Tracheal epithelial cell (primary cell): ENCODE data around the gene SAP30BP. TPM values are rescaled to one million over a fixed set of nuclear protein-coding genes. Genes with fewer than 3 reads are reported as not detected.

ENCODE experiments used
- total RNA-seq: library from RNA; depleted of rRNA; stranded (reverse); fragments of >200 nt; gene quantifications from 2 replicates; pipeline ENCODE4 v1.2.1, GENCODE V29; 2014

The SAP30BP gene
- 46.3 and 67.2 TPM in 2 replicates for total RNA-seq

DNA sequence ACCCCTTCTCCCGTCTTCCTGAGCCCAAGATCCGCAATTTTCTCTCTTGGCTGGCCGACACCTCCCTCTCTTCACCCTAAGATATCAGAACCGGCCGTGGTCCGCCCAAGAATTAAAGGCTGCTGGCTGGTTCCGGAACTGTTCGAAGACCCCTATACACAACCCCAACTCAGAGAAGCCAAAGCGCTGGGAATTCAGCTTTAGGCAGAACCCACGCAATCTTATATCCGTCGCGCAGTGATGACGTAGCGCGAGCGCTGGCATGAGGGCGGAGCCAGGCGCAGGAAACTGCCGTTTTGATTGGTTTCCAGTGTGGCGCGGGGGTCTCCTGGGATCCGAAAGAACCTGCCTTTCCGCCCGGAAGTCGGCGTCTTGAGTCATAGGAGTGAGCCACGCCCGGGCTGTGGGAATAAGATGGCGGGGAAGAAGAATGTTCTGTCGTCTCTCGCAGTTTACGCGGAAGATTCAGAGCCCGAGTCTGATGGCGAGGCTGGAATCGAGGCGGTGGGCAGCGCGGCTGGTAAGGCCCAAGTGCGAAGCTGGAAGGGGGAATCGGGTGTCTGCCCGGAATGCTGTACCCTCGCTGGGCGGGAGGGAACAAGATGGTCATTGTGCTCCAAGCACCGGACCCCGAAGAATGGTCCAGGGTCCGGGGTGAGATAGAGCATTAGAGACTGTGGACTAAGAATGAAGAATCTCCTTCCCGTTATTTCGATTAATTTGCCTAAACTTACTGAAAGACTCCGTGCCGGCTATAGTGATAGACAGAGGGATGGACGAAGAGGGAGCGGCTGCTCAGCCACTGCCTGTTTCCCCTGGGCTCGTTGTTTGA, at the start of gene SAP30BP, which contains the start of gene RECQL5:
Gene SAP30BP (plus strand): TSS at position 380 of the 832 bp plus-strand sequence. CDS start 35 bp downstream, at position 415.
Gene RECQL5 (minus strand): TSS at position 196 of the 832 bp plus-strand sequence. CDS start 597 bp downstream, outside the sequence.

DNA sequence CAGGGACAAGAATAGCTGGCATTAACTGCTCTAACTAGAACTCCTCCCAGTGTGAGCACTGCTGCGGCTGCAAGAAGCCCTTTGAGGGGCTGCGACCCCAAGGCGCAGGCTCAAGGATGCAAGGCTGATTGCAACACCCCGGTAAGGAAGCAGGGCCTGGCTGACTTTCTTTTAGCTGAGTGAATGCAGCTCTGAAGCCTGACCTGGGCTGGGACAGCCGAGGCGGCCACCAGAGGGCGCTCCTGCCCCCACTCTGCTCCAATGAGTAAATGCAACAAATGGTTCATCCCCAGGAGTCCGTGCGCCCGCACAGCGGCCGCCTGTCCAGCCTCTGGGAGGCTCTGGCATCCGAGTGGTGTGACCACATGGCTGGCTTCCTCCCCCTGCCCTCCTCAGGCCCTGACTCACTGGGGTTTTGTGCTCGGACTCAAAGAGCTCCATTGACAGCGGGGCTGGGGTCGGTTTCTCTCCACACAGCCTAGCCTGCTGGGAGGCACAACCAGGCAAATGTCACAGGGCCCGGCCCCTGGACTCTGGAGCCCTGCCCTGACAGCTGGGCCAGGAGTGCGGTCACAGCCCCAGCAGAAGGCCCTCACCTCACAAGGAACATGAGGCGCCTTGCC, 34.2 kb upstream of the SAP30BP start, which contains the start of gene SMIM5:
Gene SMIM5 (plus strand): TSS at position 572 of the 623 bp plus-strand sequence. CDS start 6,768 bp downstream, outside the sequence.

DNA sequence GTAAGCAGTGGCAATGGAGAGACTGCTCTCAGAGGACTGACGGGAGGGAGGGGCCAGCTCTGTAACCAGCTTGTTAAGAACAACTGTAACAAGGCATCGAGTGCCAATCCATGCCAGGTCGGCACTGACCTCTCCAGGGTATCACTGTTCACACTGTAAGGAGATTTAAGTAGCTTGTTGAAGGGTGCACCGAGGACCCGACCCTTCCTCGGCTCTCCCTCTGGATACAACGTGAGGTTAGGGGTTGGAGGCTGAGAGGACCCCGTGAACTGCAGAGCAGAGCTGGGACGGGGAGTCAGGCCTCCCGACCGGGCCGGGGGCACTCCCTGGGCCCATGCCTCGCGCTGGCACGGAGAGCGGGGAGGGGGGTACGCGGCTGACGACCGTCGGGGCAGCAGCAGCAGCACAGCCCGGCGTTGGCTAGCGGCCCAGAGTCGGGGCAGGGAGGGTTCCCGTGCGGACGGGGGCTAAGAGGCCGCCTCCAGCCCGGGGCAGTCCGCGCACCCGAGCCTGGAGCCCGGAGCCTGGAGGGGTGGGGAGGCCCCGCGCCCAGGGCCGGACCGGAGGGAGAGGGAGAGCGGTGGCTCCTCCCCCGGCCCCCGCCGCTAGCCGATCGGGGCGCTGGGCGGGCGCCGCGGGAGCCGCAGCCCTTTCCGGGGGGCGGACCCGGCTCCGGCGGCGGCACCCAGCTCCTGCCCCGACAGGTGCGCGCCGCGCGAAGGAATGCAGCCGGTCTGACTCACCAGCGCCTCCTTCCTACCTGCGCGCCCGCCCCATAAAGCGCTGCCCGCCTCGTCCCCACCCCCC, 53.7 kb downstream of the SAP30BP start, which contains the start of gene ITGB4:
Gene ITGB4 (plus strand): TSS at position 804 of the 807 bp plus-strand sequence. CDS start 3,245 bp downstream, outside the sequence.

Other genes starting within 250 kb of the SAP30BP start
- 22.2 and 29.0 TPM in 2 replicates for gene TMEM94, start 210.7 kb upstream of the SAP30BP start, total RNA-seq
- gene CASKIN2, start 151.8 kb upstream of the SAP30BP start, total RNA-seq: 2.3 and 3.9 TPM in 2 replicates
- gene TSEN54, start 150.8 kb upstream of the SAP30BP start, total RNA-seq: 20.2 and 50.1 TPM in 2 replicates
- gene LLGL2, start 141.6 kb upstream of the SAP30BP start, total RNA-seq: 50.6 and 58.0 TPM in 2 replicates
- gene MYO15B, start 79.5 kb upstream of the SAP30BP start, total RNA-seq: 4.5 and 6.3 TPM in 2 replicates
- gene SMIM5, start 33.9 kb upstream of the SAP30BP start, total RNA-seq: 0.96 and 2.1 TPM in 2 replicates
- 15.4 and 17.5 TPM in 2 replicates for gene RECQL5, start 184 bp upstream of the SAP30BP start, total RNA-seq
- 367 and 716 TPM in 2 replicates for gene ITGB4, start 54.1 kb downstream of the SAP30BP start, total RNA-seq
- gene GALK1, start 97.9 kb downstream of the SAP30BP start, total RNA-seq: 26.0 and 43.9 TPM in 2 replicates
- gene UNK, start 117.5 kb downstream of the SAP30BP start, total RNA-seq: 7.5 and 8.3 TPM in 2 replicates
- gene UNC13D, start 177.1 kb downstream of the SAP30BP start, total RNA-seq: 6.2 and 7.7 TPM in 2 replicates
- gene WBP2, start 188.0 kb downstream of the SAP30BP start, total RNA-seq: 18.3 and 24.9 TPM in 2 replicates
- 16.2 and 46.3 TPM in 2 replicates for gene TRIM47, start 211.2 kb downstream of the SAP30BP start, total RNA-seq
- 24.1 and 30.1 TPM in 2 replicates for gene TRIM65, start 229.6 kb downstream of the SAP30BP start, total RNA-seq
- gene MRPL38, start 237.5 kb downstream of the SAP30BP start, total RNA-seq: 29.9 and 39.6 TPM in 2 replicates